ENCODE results near the gene SEMA4C. TPM values are rescaled to one million over a fixed set of nuclear protein-coding genes. Genes with fewer than 3 reads are reported as not detected.
A peak's percentile ranks its signal among the peaks of the same experiment; 100 is the strongest.

The SEMA4C gene
- polyA plus RNA-seq, 2 of the 4 experiments (the other 2 are of a cell fraction): 11.0 to 14.4 TPM

GRCh38 chr2:96839875-96840850, 29.7 kb downstream of the SEMA4C start:
- CTCF ChIA-PET: interaction anchor here (0.5 to 1.8 kb wide), 4 partner anchors 8 to 19 kb away, joined by 3 to 5 read pairs (median 4); partner anchors contain the start of gene ANKRD39
- no peak for TF ChIP-seq PHF8 (IDR thresholded peaks at IDR 0.05; ENCODE audit: borderline replicate concordance, low read depth)
- TF ChIP-seq POLR2A (IDR thresholded peaks at IDR 0.05; ENCODE audit: low read length): no peak
- no peak for TF ChIP-seq USF2 (IDR thresholded peaks at IDR 0.05)
- no peak for TF ChIP-seq ZFP36 (IDR thresholded peaks at IDR 0.05; ENCODE audit: borderline replicate concordance, partially characterized antibody)
- TF ChIP-seq HOXB5 (CRISPR knock-in tag; IDR thresholded peaks at IDR 0.05): no peak
- Histone ChIP-seq H3K4me3 (no peak overlapping the region), H3K9me3 (no peaks in the 10 kb centered on the region), H3K4me2 (no peak overlapping the region), H3K4me1 (no peaks in the 10 kb centered on the region), H3K27ac (no peak overlapping the region)
- POLR2A ChIA-PET: no interaction called here
- WGBS (ENCODE audit: missing lambda C conversion rate): 95% methylated on average over 25 of the region's 37 CpGs
- no peak for DNase-seq (ENCODE audit: low read depth in 1 of 2, low spot score in 1 of 2)
- no peak for ATAC-seq
- no peak for FAIRE-seq

- no peak overlapping the region for H3K4me2 ChIP-seq
- H3K4me1 ChIP-seq: no peaks in the 10 kb centered on the region
- TF ChIP-seq EHF (CRISPR knock-in tag; IDR thresholded peaks at IDR 0.05) (no peak), RCOR1 (IDR thresholded peaks at IDR 0.05; ENCODE audit: low read depth, low read length) (no peak), CEBPB (IDR thresholded peaks at IDR 0.05) (no peak)
- ChIA-PET CTCF (interaction anchor here (0.5 to 2.3 kb wide), 5 partner anchors 9 to 111 kb away, joined by 3 to 7 read pairs (median 5); partner anchors contain the start of gene ANKRD39), POLR2A (no interaction called here)
- H3K4me3 ChIP-seq: no peak overlapping the region
- 94% methylated on average over 39 of the region's 42 CpGs for WGBS (ENCODE audit: missing lambda C conversion rate)
- H3K9me3 ChIP-seq: no peaks in the 10 kb centered on the region
- no peak for FAIRE-seq
- H3K27ac ChIP-seq: no peak overlapping the region
- DNase-seq (ENCODE audit: low read depth in 1 of 2, low spot score in 1 of 2): no peak
- ATAC-seq: peak in 1 of 2 experiments; percentile 6; a peak in 2 of 6 replicates
Observed at GRCh38 chr2:96839293-96839874, 30.5 kb downstream of the SEMA4C start.

GRCh38 chr2:96838345-96839292, 31.3 kb downstream of the SEMA4C start:
- H3K4me3 ChIP-seq: no peak overlapping the region
- POLR2A ChIA-PET: no interaction called here
- peaks cover 1% of the 10 kb centered on the region for H3K4me1 ChIP-seq
- FAIRE-seq (no peak), DNase-seq (ENCODE audit: low read depth in 1 of 2, low spot score in 1 of 2) (no peak), ATAC-seq (peak in 1 of 2 experiments; percentile 9; a peak in 2 of 6 replicates)
- TF ChIP-seq E2F6 (IDR thresholded peaks at IDR 0.05; ENCODE audit: borderline replicate concordance, low read depth) (no peak), GATA3 (IDR thresholded peaks at IDR 0.05; ENCODE audit: borderline replicate concordance) (no peak), MAX (IDR thresholded peaks at IDR 0.05) (no peak), USF2 (IDR thresholded peaks at IDR 0.05) (no peak), MAFK (IDR thresholded peaks at IDR 0.05; ENCODE audit: partially characterized antibody) (no peak), RCOR1 (IDR thresholded peaks at IDR 0.05; ENCODE audit: low read depth, low read length) (no peak), HOXA7 (CRISPR knock-in tag; IDR thresholded peaks at IDR 0.05) (no peak), FOSB (CRISPR knock-in tag; IDR thresholded peaks at IDR 0.05) (no peak), FOSL2 (IDR thresholded peaks at IDR 0.05) (no peak), FOSL2 (CRISPR knock-in tag; IDR thresholded peaks at IDR 0.05) (no peak), HDAC2 (IDR thresholded peaks at IDR 0.05) (no peak), NPAS2 (CRISPR knock-in tag; IDR thresholded peaks at IDR 0.05; ENCODE audit: borderline replicate concordance) (no peak), JUNB (IDR thresholded peaks at IDR 0.05) (no peak), RNF2 (IDR thresholded peaks at IDR 0.05; ENCODE audit: borderline replicate concordance, low read depth) (no peak), CBX2 (IDR thresholded peaks at IDR 0.05; ENCODE audit: borderline replicate concordance, low read depth) (no peak)
- 96% methylated on average over 23 of the region's 23 CpGs for WGBS (ENCODE audit: missing lambda C conversion rate)
- H3K4me2 ChIP-seq: no peak overlapping the region
- no peak overlapping the region for H3K27ac ChIP-seq
- no peaks in the 10 kb centered on the region for H3K9me3 ChIP-seq
- CTCF ChIA-PET: interaction anchor here (0.9 to 2.3 kb wide), 3 partner anchors 19 to 112 kb away, joined by 3 to 7 read pairs (median 5); partner anchors contain the start of gene ANKRD39
